Peyer's patch (tissue), 4 donors: Measurements from ENCODE around the gene NFRKB. TPM values are rescaled to one million over a fixed set of nuclear protein-coding genes. Genes with fewer than 3 reads are reported as not detected.

Experiments
- DNase-seq, 3 donors: peaks; one replicate each; pipeline ENCODE4 v3.0.0-alpha.2; 2017 to 2019
- H3K27ac ChIP-seq, 4 donors: fragments of 200-600 bp; sonication (generic); one replicate each; pipeline ENCODE4 v1.5.1; 2016 to 2019
- H3K27me3 ChIP-seq, 2 donors: fragments of 200-600 bp; sonication (generic); one replicate each; pipeline ENCODE4 v1.5.1; 2019
- H3K36me3 ChIP-seq, 3 donors: fragments of 200-600 bp; sonication (generic); one replicate each; pipeline ENCODE4 v1.5.1; 2016 to 2019
- H3K4me1 ChIP-seq, 4 donors: fragments of 200-600 bp; sonication (generic); one replicate each; pipeline ENCODE4 v1.5.1; 2016 to 2019
- H3K4me3 ChIP-seq, 4 donors: fragments of 200-600 bp; sonication (generic); 1 replicate in 3 of 4; 2 replicates in 1 of 4; pipeline ENCODE4 v1.5.1; 2016 to 2019; ENCODE audit warnings: mild to moderate bottlenecking in 1 of 4
- H3K9me3 ChIP-seq, 4 donors: fragments of 200-600 bp; sonication (generic); one replicate each; pipeline ENCODE4 v1.5.1; 2016 to 2019; ENCODE audit warnings: mild to moderate bottlenecking in 1 of 4
- POLR2A ChIP-seq, 2 donors: fragments of 450-650 bp; IDR thresholded peaks; one replicate each; pipeline ENCODE4 v1.5.1; 2017; ENCODE audit warnings: antibody characterized with exemption in 2 of 2, mild to moderate bottlenecking in 2 of 2, moderate library complexity in 2 of 2
- total RNA-seq, 4 donors: library from RNA; depleted of rRNA; stranded (reverse); fragments of >200 nt; gene quantifications; one replicate each; pipeline ENCODE4 v1.1.0, GENCODE V29; 2016
- TF ChIP-seq, protein P1 (sequence below), 6 experiments: fragments of 450-650 bp in 4 of 6; fragments of 200-600 bp in 2 of 6; sonication (generic) in 1 of 6; IDR thresholded peaks; one replicate each; pipeline ENCODE4 v1.5.1; 2017 to 2019; ENCODE audit warnings: antibody characterized with exemption in 6 of 6, mild to moderate bottlenecking in 3 of 6, moderate library complexity in 1 of 6

The NFRKB gene
- 10 to 100 TPM; 46.9 to 54.8 (median 49.2) TPM for total RNA-seq

DNA sequence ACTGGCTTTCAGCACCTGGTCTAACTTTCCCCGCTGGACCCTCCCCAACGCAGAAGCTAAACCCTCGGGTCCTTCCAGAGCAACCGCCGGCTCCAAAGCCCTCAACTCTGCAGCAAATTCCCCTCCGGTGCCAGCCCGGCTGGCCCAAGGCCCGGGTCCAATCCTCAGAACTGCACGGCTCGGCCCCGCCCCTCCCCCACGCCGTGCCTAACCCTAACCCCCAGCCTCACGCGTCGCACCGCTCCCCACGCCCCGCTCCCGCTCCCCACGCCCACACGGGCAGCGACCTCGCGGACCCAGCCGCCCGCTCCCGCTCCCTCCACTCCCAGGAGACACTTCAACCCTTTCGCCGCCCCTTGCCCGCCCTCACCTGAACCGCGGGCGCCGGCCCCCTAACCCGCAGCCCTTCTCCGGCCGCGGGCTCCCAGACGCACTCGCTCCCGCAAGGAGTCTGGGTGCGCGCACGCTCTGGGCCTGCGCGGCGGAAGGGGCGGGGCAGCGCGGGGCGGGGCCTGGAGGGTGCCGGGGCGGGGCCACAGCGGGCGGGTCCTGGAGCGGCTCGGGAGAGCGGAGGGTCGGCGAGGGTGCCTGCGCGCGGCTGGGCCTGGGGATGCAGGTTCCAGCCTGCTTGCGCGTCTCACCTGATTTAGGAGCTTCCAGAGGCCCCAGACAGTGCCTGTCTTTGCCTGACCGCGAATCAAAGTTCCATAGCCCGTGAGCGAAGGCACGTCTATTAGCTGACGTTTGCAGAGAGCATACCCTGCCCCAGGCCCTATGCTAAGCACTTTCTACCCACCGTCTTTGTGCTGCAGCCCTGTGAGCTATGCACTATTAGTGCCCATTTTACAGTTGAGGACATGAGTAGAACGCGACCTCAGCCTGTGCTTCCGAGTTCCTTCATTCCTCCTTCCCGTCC is at the start of gene NFRKB:
TSS of gene NFRKB (minus strand) at position 453 of the 916 bp plus-strand sequence. CDS start 2,729 bp downstream, outside the sequence.
- peak; percentile 41 to 71 for TF ChIP-seq POLR2A (IDR thresholded peaks at IDR 0.05)
- TF ChIP-seq, protein P1, sequence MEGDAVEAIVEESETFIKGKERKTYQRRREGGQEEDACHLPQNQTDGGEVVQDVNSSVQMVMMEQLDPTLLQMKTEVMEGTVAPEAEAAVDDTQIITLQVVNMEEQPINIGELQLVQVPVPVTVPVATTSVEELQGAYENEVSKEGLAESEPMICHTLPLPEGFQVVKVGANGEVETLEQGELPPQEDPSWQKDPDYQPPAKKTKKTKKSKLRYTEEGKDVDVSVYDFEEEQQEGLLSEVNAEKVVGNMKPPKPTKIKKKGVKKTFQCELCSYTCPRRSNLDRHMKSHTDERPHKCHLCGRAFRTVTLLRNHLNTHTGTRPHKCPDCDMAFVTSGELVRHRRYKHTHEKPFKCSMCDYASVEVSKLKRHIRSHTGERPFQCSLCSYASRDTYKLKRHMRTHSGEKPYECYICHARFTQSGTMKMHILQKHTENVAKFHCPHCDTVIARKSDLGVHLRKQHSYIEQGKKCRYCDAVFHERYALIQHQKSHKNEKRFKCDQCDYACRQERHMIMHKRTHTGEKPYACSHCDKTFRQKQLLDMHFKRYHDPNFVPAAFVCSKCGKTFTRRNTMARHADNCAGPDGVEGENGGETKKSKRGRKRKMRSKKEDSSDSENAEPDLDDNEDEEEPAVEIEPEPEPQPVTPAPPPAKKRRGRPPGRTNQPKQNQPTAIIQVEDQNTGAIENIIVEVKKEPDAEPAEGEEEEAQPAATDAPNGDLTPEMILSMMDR (IDR thresholded peaks at IDR 0.05): peak in 1 of 6 experiments; percentile 37
- peaks cover 0 to 15% (median 2%) of the 10 kb centered on the region in 4 donors for H3K4me1 ChIP-seq
- peak within 1 kb of the TSS; percentile 85 to 98 (median 91) for H3K4me3 ChIP-seq
- H3K36me3 ChIP-seq: peaks cover 0 to 24% (median 0%) of the 10 kb centered on the region in 3 donors
- peak within 1 kb of the TSS; percentile 75 to 87 (median 80) for H3K27ac ChIP-seq
- H3K27me3 ChIP-seq: no peaks in the 10 kb centered on the region
- DNase-seq: peak; percentile 75 to 95 (median 94)
- H3K9me3 ChIP-seq: no peaks in the 10 kb centered on the region

DNA sequence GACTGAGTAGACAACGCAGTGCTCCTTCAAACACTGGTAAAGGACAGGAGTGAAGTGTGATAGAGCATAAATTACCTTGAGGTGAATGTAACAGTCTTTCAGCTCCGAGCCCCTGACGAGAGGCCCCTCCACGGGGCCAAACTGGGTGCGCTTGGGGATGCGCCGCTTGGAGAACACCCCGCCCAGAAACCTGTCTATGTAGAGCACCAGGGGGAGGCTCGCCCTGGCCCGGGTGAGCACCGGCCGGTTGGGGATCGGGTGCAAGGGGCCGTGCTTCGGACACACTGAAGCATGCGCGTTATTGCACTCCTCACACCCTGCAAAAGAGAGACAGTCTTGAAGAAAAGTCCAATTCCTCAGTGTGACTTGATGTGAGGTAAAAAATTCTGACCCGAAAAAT is 49.3 kb upstream of the NFRKB start:
- H3K27ac ChIP-seq: no peak overlapping the region
- no peaks in the 10 kb centered on the region for H3K4me1 ChIP-seq
- H3K27me3 ChIP-seq: no peaks in the 10 kb centered on the region
- TF ChIP-seq, protein P1 (IDR thresholded peaks at IDR 0.05): no peak
- no peak for TF ChIP-seq POLR2A (IDR thresholded peaks at IDR 0.05)
- no peak overlapping the region for H3K4me3 ChIP-seq
- no peak for DNase-seq
- H3K9me3 ChIP-seq: no peaks in the 10 kb centered on the region
- peaks cover 0 to 20% (median 0%) of the 10 kb centered on the region in 3 donors for H3K36me3 ChIP-seq

DNA sequence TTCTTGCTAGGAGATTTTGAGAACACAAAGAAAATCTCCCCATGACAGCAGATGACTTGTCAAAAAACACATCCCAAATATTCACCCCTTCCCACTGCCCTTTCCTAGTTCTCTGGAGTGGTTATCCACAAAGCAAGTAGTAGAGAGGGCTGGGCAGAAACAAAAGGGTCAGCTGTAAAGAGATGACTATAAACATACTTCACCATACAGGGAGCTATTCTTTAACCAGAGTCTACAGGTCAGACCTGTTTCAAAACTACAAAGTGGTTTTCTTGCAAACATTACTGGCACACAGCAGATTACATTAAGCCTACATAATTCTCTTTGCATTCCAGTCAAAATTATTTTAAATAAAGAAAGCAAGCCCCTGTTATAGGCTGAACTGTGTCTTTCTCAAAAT is 47.7 kb upstream of the NFRKB start:
- H3K27me3 ChIP-seq: no peaks in the 10 kb centered on the region
- no peak for DNase-seq
- H3K9me3 ChIP-seq: no peaks in the 10 kb centered on the region
- H3K4me1 ChIP-seq: no peaks in the 10 kb centered on the region
- H3K4me3 ChIP-seq: no peak overlapping the region
- peaks cover 0 to 20% (median 0%) of the 10 kb centered on the region in 3 donors for H3K36me3 ChIP-seq
- TF ChIP-seq, protein P1 (IDR thresholded peaks at IDR 0.05): no peak
- TF ChIP-seq POLR2A (IDR thresholded peaks at IDR 0.05): no peak
- H3K27ac ChIP-seq: no peak overlapping the region

DNA sequence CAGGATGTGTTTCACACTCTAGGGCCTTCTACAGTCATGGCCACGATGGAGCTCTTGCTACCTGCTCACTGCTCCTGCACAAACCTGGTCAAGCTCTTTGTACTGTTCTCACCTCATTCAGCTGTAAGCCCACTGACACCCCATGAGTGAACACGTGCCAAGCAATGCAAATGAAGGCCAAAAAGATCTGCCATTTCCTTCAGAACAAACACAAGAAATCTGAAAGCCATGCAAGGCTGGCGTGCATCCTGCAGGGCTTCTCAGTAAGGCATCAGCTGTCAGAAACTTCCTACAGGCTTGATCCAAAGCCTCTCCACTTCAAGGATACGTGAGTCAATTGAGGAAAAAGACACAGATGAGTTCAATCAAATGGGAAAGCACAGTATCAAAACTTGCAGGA is 44.1 kb upstream of the NFRKB start:
- no peak overlapping the region for H3K27ac ChIP-seq
- H3K27me3 ChIP-seq: no peaks in the 10 kb centered on the region
- H3K4me1 ChIP-seq: no peaks in the 10 kb centered on the region
- H3K4me3 ChIP-seq: no peak overlapping the region
- DNase-seq: no peak
- TF ChIP-seq, protein P1 (IDR thresholded peaks at IDR 0.05): no peak
- no peak for TF ChIP-seq POLR2A (IDR thresholded peaks at IDR 0.05)
- peaks cover 0 to 12% (median 0%) of the 10 kb centered on the region in 3 donors for H3K36me3 ChIP-seq
- no peaks in the 10 kb centered on the region for H3K9me3 ChIP-seq

DNA sequence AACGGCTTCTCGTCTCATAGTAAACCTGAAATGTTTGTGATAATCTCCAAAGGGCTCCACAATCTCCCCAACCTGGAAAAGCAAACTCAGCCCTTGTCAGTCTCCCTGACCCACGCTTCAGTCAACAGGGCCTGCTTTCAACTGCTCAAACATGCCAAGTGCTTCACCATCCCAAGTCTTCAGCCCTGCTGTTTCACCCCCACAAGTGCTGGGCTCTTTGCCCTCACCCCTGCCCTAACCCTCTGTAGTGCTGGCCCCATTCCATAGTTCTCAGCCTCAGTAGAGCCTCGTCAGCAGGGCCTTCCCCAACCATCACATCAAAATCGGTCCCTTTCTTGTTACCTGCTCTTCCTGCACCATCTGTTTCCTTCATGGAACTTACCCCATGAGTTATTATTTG is 43.4 kb upstream of the NFRKB start:
- Histone ChIP-seq H3K9me3 (no peaks in the 10 kb centered on the region), H3K36me3 (peaks cover 0 to 18% (median 0%) of the 10 kb centered on the region in 3 donors), H3K27me3 (no peaks in the 10 kb centered on the region), H3K4me3 (no peak overlapping the region), H3K4me1 (no peaks in the 10 kb centered on the region), H3K27ac (no peak overlapping the region)
- TF ChIP-seq POLR2A (IDR thresholded peaks at IDR 0.05): no peak
- TF ChIP-seq, protein P1 (IDR thresholded peaks at IDR 0.05): no peak
- no peak for DNase-seq
